Esophagus muscularis mucosa (tissue), 4 donors: ENCODE measurements around the gene MN1.

Experiments used
- EP300 ChIP-seq: sonication (generic); formaldehyde crosslinking; IDR thresholded peaks from one replicate; pipeline ENCODE4 v1.6.1; 2017; ENCODE audit warnings: antibody characterized with exemption
- POLR2A ChIP-seq: fragments of 450-650 bp; IDR thresholded peaks from one replicate; pipeline ENCODE4 v1.6.1; 2017; ENCODE audit warnings: antibody characterized with exemption, moderate library complexity, mild to moderate bottlenecking, low read depth
- POLR2AphosphoS5 ChIP-seq, 2 donors: sonication (generic); formaldehyde crosslinking; IDR thresholded peaks; one replicate each; pipeline ENCODE4 v1.6.1; 2017; ENCODE audit warnings: antibody characterized with exemption in 2 of 2
- TF ChIP-seq, protein P1 (sequence below), 3 experiments: fragments of 200-600 bp in 2 of 3; fragments of 450-650 bp in 1 of 3; sonication (generic) in 2 of 3; IDR thresholded peaks; one replicate each; pipeline ENCODE4 v1.5.1; 2017 to 2019; ENCODE audit warnings: antibody characterized with exemption in 3 of 3, mild to moderate bottlenecking in 2 of 3, moderate library complexity in 1 of 3

DNA sequence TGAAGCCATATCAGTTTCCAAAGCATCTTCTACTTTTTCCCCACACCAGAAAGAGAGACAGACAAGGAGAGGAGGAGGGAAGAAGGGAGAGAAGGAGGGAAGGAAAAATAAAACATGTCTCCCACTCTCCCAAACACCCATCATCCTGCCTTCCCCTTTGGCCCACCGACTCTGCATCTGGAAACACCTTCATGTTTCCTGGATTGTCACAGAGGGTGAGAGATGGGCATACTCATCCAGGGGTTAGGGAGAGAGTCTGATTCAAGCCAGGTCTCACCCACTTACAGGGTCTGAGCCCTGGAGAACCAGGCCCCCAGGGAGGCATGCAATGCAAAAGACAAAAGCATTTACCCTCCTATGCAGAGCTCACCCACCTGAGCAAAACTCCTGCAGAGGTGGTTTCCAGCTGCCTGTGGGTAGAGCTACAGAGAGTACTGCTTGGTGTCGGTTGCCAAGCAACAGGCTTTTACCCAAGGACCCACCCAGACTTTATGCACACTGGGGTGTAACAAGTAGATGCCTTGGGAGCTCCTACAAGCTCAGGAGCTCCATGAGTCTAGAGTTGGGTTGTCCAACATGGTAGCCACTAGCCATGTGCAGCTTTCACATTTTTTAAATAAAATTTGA is 33.4 kb downstream of the MN1 start:
- TF ChIP-seq POLR2A: no peak
- TF ChIP-seq EP300: no peak
- TF ChIP-seq, protein P1, sequence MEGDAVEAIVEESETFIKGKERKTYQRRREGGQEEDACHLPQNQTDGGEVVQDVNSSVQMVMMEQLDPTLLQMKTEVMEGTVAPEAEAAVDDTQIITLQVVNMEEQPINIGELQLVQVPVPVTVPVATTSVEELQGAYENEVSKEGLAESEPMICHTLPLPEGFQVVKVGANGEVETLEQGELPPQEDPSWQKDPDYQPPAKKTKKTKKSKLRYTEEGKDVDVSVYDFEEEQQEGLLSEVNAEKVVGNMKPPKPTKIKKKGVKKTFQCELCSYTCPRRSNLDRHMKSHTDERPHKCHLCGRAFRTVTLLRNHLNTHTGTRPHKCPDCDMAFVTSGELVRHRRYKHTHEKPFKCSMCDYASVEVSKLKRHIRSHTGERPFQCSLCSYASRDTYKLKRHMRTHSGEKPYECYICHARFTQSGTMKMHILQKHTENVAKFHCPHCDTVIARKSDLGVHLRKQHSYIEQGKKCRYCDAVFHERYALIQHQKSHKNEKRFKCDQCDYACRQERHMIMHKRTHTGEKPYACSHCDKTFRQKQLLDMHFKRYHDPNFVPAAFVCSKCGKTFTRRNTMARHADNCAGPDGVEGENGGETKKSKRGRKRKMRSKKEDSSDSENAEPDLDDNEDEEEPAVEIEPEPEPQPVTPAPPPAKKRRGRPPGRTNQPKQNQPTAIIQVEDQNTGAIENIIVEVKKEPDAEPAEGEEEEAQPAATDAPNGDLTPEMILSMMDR (IDR thresholded peaks at IDR 0.05): no peak
- no peak for TF ChIP-seq POLR2AphosphoS5 (IDR thresholded peaks at IDR 0.05)
